SK-N-SH treated with all-trans-retinoic acid at 6 μM for 48 hours (cell line): ENCODE measurements around the gene SIPA1L2.

Experiments used
- ATAC-seq: fragments of 200-7000 bp; cut with Tn5 transposase; 3 replicates; pipeline ENCODE4 v1.9.1; 2020; ENCODE audit warnings: mild to moderate bottlenecking, moderate library complexity
- ARNTL ChIP-seq: fragments of 450-650 bp; formaldehyde crosslinking; IDR thresholded peaks from 2 replicates; pipeline ENCODE4 v1.5.0; 2020; ENCODE audit warnings: low read depth, mild to moderate bottlenecking, moderate library complexity, borderline replicate concordance
- BACH2 ChIP-seq: fragments of 250-450 bp; sonication (Bioruptor Pico); IDR thresholded peaks from 2 replicates; pipeline ENCODE4 v1.9.0; 2021; ENCODE audit warnings: mild to moderate bottlenecking, borderline replicate concordance
- CREB5 ChIP-seq: fragments of 250-450 bp; sonication (Bioruptor Pico); IDR thresholded peaks from 2 replicates; pipeline ENCODE4 v1.5.1; 2020; ENCODE audit warnings: low read depth, mild to moderate bottlenecking, moderate library complexity
- CSDC2 ChIP-seq: fragments of 250-450 bp; sonication (Bioruptor Pico); IDR thresholded peaks from 2 replicates; pipeline ENCODE4 v1.5.0; 2020; ENCODE audit warnings: mild to moderate bottlenecking, moderate library complexity
- ESRRG ChIP-seq: fragments of 250-450 bp; sonication (Bioruptor Pico); IDR thresholded peaks from 2 replicates; pipeline ENCODE4 v1.6.1; 2021; ENCODE audit warnings: mild to moderate bottlenecking
- GLIS3 ChIP-seq: fragments of 250-450 bp; sonication (Bioruptor Pico); IDR thresholded peaks from 2 replicates; pipeline ENCODE4 v1.5.0; 2020; ENCODE audit warnings: mild to moderate bottlenecking, moderate library complexity
- ISL1 ChIP-seq: fragments of 250-450 bp; sonication (Bioruptor Pico); IDR thresholded peaks from 2 replicates; pipeline ENCODE4 v2.1.2; 2022; ENCODE audit warnings: mild to moderate bottlenecking, moderate library complexity
- OSR1 ChIP-seq: fragments of 250-450 bp; sonication (Bioruptor Pico); IDR thresholded peaks from 2 replicates; pipeline ENCODE4 v1.8.0; 2022; ENCODE audit warnings: moderate library complexity, mild to moderate bottlenecking, inconsistent platforms
- RARB ChIP-seq: fragments of 250-450 bp; sonication (Bioruptor Pico); IDR thresholded peaks from 2 replicates; pipeline ENCODE4 v1.8.0; 2021; ENCODE audit warnings: mild to moderate bottlenecking, moderate library complexity
- SNAI2 ChIP-seq: fragments of 250-450 bp; sonication (Bioruptor Pico); IDR thresholded peaks from 2 replicates; pipeline ENCODE4 v1.5.0; 2020; ENCODE audit warnings: mild to moderate bottlenecking, moderate library complexity
- TCF4 ChIP-seq: fragments of 250-450 bp; sonication (Bioruptor Pico); IDR thresholded peaks from 2 replicates; pipeline ENCODE4 v1.8.0; 2021; ENCODE audit warnings: mild to moderate bottlenecking, moderate library complexity, borderline replicate concordance
- TOX ChIP-seq: fragments of 250-450 bp; sonication (Bioruptor Pico); IDR thresholded peaks from 2 replicates; pipeline ENCODE4 v1.8.0; 2021; ENCODE audit warnings: mild to moderate bottlenecking, moderate library complexity, borderline replicate concordance
- ZC3H10 ChIP-seq: fragments of 250-450 bp; sonication (Bioruptor Pico); IDR thresholded peaks from 2 replicates; pipeline ENCODE4 v1.5.1; 2021; ENCODE audit warnings: mild to moderate bottlenecking, moderate library complexity
- ZFP3 ChIP-seq: fragments of 250-450 bp; sonication (Bioruptor Pico); IDR thresholded peaks from 2 replicates; pipeline ENCODE4 v1.5.0; 2020; ENCODE audit warnings: mild to moderate bottlenecking, moderate library complexity
- ZFP30 ChIP-seq: fragments of 450-650 bp; formaldehyde crosslinking; IDR thresholded peaks from 2 replicates; pipeline ENCODE4 v1.5.0; 2022; ENCODE audit warnings: mild to moderate bottlenecking, moderate library complexity
- ZNF565 ChIP-seq: fragments of 450-650 bp; formaldehyde crosslinking; conservative IDR thresholded peaks from 2 replicates; pipeline ENCODE4 v1.5.0; 2020; ENCODE audit warnings: low read depth, mild to moderate bottlenecking, moderate library complexity
- ZNF70 ChIP-seq: fragments of 450-650 bp; formaldehyde crosslinking; IDR thresholded peaks from 2 replicates; pipeline ENCODE4 v1.5.0; 2020; ENCODE audit warnings: mild to moderate bottlenecking, moderate library complexity
- ZNF8 ChIP-seq: fragments of 450-650 bp; formaldehyde crosslinking; IDR thresholded peaks from 2 replicates; pipeline ENCODE4 v1.5.0; 2020; ENCODE audit warnings: mild to moderate bottlenecking, moderate library complexity
- TF ChIP-seq, protein P1 (sequence below): fragments of 250-450 bp; sonication (Bioruptor Pico); IDR thresholded peaks from 2 replicates; pipeline ENCODE4 v1.8.0; 2021; ENCODE audit warnings: low read depth, mild to moderate bottlenecking, moderate library complexity, borderline replicate concordance
- TF ChIP-seq, protein P2 (sequence below): fragments of 250-450 bp; sonication (Bioruptor Pico); IDR thresholded peaks from 2 replicates; pipeline ENCODE4 v1.5.1; 2021; ENCODE audit warnings: mild to moderate bottlenecking, moderate library complexity

Gene SIPA1L2

GRCh38 chr1:232591344-232591743 is 38.6 kb downstream of the SIPA1L2 start:
- TF ChIP-seq BACH2, result no peak
- no peak for TF ChIP-seq TCF4 (CRISPR knock-in tag)
- no peak for TF ChIP-seq OSR1
- no peak for TF ChIP-seq SNAI2
- no peak for TF ChIP-seq ZNF8 (CRISPR knock-in tag)
- no peak for TF ChIP-seq TOX
- TF ChIP-seq GLIS3 (CRISPR knock-in tag), result no peak
- TF ChIP-seq, protein P1, sequence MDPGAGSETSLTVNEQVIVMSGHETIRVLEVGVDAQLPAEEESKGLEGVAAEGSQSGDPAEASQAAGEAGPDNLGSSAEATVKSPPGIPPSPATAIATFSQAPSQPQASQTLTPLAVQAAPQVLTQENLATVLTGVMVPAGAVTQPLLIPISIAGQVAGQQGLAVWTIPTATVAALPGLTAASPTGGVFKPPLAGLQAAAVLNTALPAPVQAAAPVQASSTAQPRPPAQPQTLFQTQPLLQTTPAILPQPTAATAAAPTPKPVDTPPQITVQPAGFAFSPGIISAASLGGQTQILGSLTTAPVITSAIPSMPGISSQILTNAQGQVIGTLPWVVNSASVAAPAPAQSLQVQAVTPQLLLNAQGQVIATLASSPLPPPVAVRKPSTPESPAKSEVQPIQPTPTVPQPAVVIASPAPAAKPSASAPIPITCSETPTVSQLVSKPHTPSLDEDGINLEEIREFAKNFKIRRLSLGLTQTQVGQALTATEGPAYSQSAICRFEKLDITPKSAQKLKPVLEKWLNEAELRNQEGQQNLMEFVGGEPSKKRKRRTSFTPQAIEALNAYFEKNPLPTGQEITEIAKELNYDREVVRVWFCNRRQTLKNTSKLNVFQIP (CRISPR knock-in tag), result no peak
- TF ChIP-seq ISL1 (CRISPR knock-in tag), result no peak
- no peak for TF ChIP-seq ZFP3 (CRISPR knock-in tag)
- ATAC-seq, result no peak

- TF ChIP-seq ZNF565 (CRISPR knock-in tag) (no peak), ZNF70 (no peak), ARNTL (CRISPR knock-in tag) (no peak), TCF4 (CRISPR knock-in tag) (no peak), ISL1 (CRISPR knock-in tag) (no peak), ZFP30 (no peak), RARB (no peak), CSDC2 (CRISPR knock-in tag) (no peak), GLIS3 (CRISPR knock-in tag) (no peak), ZC3H10 (CRISPR knock-in tag) (no peak), OSR1 (no peak), CREB5 (CRISPR knock-in tag) (no peak)
- TF ChIP-seq, protein P1 (CRISPR knock-in tag), result no peak
- no peak for ATAC-seq
These were observed 39.2 kb downstream of the SIPA1L2 start for GRCh38 chr1:232590744-232591082.

GRCh38 chr1:232589812-232590743 is 39.9 kb downstream of the SIPA1L2 start:
- peak; percentile 41; the same call in 1 of the 3 replicates for ATAC-seq
- TF ChIP-seq ESRRG (CRISPR knock-in tag) (no peak), SNAI2 (no peak), RARB (no peak), ZNF70 (no peak), BACH2 (no peak), ZNF8 (CRISPR knock-in tag) (no peak), ARNTL (CRISPR knock-in tag) (no peak)

- no peak for ATAC-seq
- no peak for TF ChIP-seq ISL1 (CRISPR knock-in tag)
- TF ChIP-seq ZNF8 (CRISPR knock-in tag), result no peak
- TF ChIP-seq ZNF565 (CRISPR knock-in tag), result no peak
- TF ChIP-seq RARB, result no peak
- no peak for TF ChIP-seq ZFP3 (CRISPR knock-in tag)
- TF ChIP-seq GLIS3 (CRISPR knock-in tag), result no peak
- no peak for TF ChIP-seq ESRRG (CRISPR knock-in tag)
- TF ChIP-seq CSDC2 (CRISPR knock-in tag), result no peak
- TF ChIP-seq, protein P2, sequence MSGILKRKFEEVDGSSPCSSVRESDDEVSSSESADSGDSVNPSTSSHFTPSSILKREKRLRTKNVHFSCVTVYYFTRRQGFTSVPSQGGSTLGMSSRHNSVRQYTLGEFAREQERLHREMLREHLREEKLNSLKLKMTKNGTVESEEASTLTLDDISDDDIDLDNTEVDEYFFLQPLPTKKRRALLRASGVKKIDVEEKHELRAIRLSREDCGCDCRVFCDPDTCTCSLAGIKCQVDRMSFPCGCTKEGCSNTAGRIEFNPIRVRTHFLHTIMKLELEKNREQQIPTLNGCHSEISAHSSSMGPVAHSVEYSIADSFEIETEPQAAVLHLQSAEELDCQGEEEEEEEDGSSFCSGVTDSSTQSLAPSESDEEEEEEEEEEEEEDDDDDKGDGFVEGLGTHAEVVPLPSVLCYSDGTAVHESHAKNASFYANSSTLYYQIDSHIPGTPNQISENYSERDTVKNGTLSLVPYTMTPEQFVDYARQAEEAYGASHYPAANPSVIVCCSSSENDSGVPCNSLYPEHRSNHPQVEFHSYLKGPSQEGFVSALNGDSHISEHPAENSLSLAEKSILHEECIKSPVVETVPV (CRISPR knock-in tag), result no peak
- no peak for TF ChIP-seq ZFP30
These were observed 40.7 kb downstream of the SIPA1L2 start for GRCh38 chr1:232589111-232589811.
